ENCODE measurements around the gene PTPRR. TPM values are rescaled to one million over a fixed set of nuclear protein-coding genes. Genes with fewer than 3 reads are reported as not detected.

The PTPRR gene
- total and polyA plus RNA-seq, 2 of the 4 experiments (the other 2 are of a cell fraction), result 0.18 to 0.21 TPM

GRCh38 chr12:70771581-70771980, 149.0 kb downstream of the PTPRR start:
- no peak overlapping the region for H3K9ac ChIP-seq (ENCODE audit: low read depth, low read length)
- no peak overlapping the region for H3K14ac ChIP-seq (replicated peaks; ENCODE audit: low read depth, low read length)
- no peak overlapping the region for H3K23ac ChIP-seq (ENCODE audit: low read depth, low read length)
- ChIA-PET CTCF (no interaction called here), POLR2A (ENCODE audit: unreplicated experiment) (no interaction called here)
- no peak overlapping the region for H2BK15ac ChIP-seq (ENCODE audit: low read depth, low read length)
- no peak overlapping the region for H3K18ac ChIP-seq (ENCODE audit: low read depth, low read length)
- no peaks in the 10 kb centered on the region for H3K9me3 ChIP-seq (ENCODE audit: control insufficient read depth, insufficient read depth, low read length)
- no peak overlapping the region for H2BK5ac ChIP-seq (ENCODE audit: low read depth, low read length, poor library complexity, severe bottlenecking)
- no peak for DNase-seq
- H2BK20ac ChIP-seq (ENCODE audit: low read depth, low read length), result no peak overlapping the region
- no peaks in the 10 kb centered on the region for H3K79me1 ChIP-seq (ENCODE audit: low read depth in 1 of 2, low read length in 2 of 2)
- dilution Hi-C loops (cut with HindIII; ENCODE audit: low sequenced_read_pairs, unreplicated experiment) (no loop called here), intact Hi-C loops (cut with micrococcal nuclease) (no loop called here), in situ Hi-C loops (cut with MboI; ENCODE audit: low sequenced_read_pairs) (no loop called here)
- H2BK120ac ChIP-seq (ENCODE audit: low read depth, low read length), result no peak overlapping the region
- H4K91ac ChIP-seq (ENCODE audit: insufficient read depth, low read depth, low read length), result no peak overlapping the region
- H2AFZ ChIP-seq (replicated peaks; ENCODE audit: low read length, poor library complexity), result no peak overlapping the region
- H2AK5ac ChIP-seq (ENCODE audit: low read depth, low read length), result no peak overlapping the region
- H3K9me1 ChIP-seq (ENCODE audit: insufficient read depth, low read length), result no peaks in the 10 kb centered on the region
- H3K4me2 ChIP-seq (ENCODE audit: low read depth, low read length), result no peak overlapping the region
- H4K20me1 ChIP-seq (ENCODE audit: insufficient read depth, low read length), result no peaks in the 10 kb centered on the region
- H3K4ac ChIP-seq (ENCODE audit: low read depth, low read length), result no peak overlapping the region
- no peaks in the 10 kb centered on the region for H3K36me3 ChIP-seq (ENCODE audit: control insufficient read depth, insufficient read depth, low read length)
- H3K4me1 ChIP-seq (ENCODE audit: control insufficient read depth, insufficient read depth, low read length), result no peaks in the 10 kb centered on the region
- no peak overlapping the region for H3K56ac ChIP-seq (ENCODE audit: extremely low read depth, insufficient read depth, low read length)
- H4K5ac ChIP-seq (ENCODE audit: low read depth, low read length), result no peak overlapping the region
- TF ChIP-seq SMC3 (IDR thresholded peaks at IDR 0.05; ENCODE audit: low read depth, low read length) (no peak), NFE2L2 (IDR thresholded peaks at IDR 0.05; ENCODE audit: low read depth, low read length) (no peak), RFX5 (IDR thresholded peaks at IDR 0.05; ENCODE audit: low read depth, low read length) (no peak), MAFK (IDR thresholded peaks at IDR 0.05; ENCODE audit: low read depth, low read length) (no peak), MXI1 (IDR thresholded peaks at IDR 0.05; ENCODE audit: borderline replicate concordance, low read depth, low read length) (no peak), FOS (IDR thresholded peaks at IDR 0.05; ENCODE audit: low read depth, low read length) (no peak), RCOR1 (IDR thresholded peaks at IDR 0.05; ENCODE audit: insufficient replicate concordance, low read length) (no peak)
- no peak overlapping the region for H3K27ac ChIP-seq (ENCODE audit: insufficient read depth, low read length)
- no peak overlapping the region for H3K4me3 ChIP-seq (ENCODE audit: insufficient read depth, low read depth, low read length)
- H3K27me3 ChIP-seq (ENCODE audit: control insufficient read depth, insufficient read depth, low read length), result no peaks in the 10 kb centered on the region
- no TSS peak for BruUV-seq (replicated peaks)
- H2AK9ac ChIP-seq (replicated peaks; ENCODE audit: low read depth, low read length, poor library complexity), result no peak overlapping the region
- ATAC-seq (ENCODE audit: low read depth), result no peak
- no peak overlapping the region for H4K8ac ChIP-seq (ENCODE audit: low read depth in 2 of 2, low read length in 2 of 2)

Measured in IMR-90 (cell line).